ENCODE data around the gene TSPAN2. TPM values are rescaled to one million over a fixed set of nuclear protein-coding genes. Genes with fewer than 3 reads are reported as not detected.

Gene TSPAN2
- total RNA-seq, 2 donors from 2014 or later, result 0.43 to 1.0 TPM

DNA sequence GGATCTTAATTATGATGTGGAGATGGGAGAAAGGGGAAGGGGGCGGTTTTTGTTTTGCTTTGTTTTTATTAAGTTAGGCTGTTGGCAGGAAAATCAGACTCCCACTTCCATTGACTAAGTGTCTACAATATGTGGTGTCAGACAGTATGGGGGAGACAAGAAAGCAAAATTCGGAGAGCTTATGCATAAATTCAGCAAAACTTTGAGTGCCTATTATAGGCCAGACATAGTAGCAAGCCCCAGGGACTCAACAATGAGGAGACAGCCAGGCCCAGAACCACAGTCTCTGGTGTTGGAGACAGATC lies 835 bp upstream of the TSPAN2 start:
- no peaks in the 10 kb centered on the region for H3K36me3 Mint-ChIP-seq
- no peak for ATAC-seq
- H3K27ac Mint-ChIP-seq, result no peak overlapping the region
- H3K9me3 Mint-ChIP-seq, result peaks cover 0 to 7% of the 10 kb centered on the region in 2 donors
- no peak for DNase-seq (ENCODE audit: low spot score in 2 of 2)

- no peaks in the 10 kb centered on the region for H3K36me3 Mint-ChIP-seq
- H3K9me3 Mint-ChIP-seq, result peaks cover 0 to 7% of the 10 kb centered on the region in 2 donors
- no peak for ATAC-seq
- DNase-seq (ENCODE audit: low spot score in 2 of 2), result no peak
- peak overlapping the region in 1 of 2 donors; percentile 33 for H3K27ac Mint-ChIP-seq
These were observed 358 bp downstream of the TSPAN2 start for GRCh38 chr1:115088871-115089419.

GRCh38 chr1:115088115-115088778 lies 1.1 kb downstream of the TSPAN2 start:
- Mint-ChIP-seq H3K9me3 (peaks cover 0 to 7% of the 10 kb centered on the region in 2 donors), H3K36me3 (no peaks in the 10 kb centered on the region), H3K27ac (peak overlapping the region in 1 of 2 donors; percentile 33)
- no peak for ATAC-seq
- no peak for DNase-seq (ENCODE audit: low spot score in 2 of 2)

DNA sequence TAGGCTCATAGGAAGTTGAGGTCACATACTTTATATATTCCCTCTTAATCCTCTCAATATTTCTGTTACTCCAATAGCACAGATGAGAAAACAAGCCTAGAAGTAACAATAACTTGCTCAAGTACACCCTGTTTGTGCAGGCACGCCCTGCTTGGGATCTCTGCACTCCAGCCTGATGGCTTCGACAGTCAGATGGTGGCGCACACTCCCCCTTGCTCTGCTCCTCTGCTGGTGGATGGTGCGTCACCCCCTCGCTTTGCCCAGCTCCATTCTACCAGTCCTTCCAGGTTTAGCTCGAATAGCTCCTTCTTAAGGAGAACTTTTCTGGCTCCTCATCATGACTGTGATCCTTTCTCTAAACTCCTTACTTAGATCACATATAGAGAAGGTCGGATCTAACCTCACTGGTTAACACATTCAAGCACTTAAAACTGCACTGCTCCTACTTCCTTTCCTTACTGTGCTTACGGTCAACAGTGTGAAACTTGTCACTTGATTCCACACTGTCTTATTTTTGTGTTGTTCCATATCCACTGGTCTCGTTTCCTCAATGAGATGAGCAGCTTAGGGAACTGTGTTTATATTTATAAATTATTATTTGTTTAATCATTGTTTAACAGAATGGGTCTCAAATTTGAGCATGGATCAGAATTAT lies 3.0 kb downstream of the TSPAN2 start:
- Mint-ChIP-seq H3K27ac (no peak overlapping the region), H3K36me3 (no peaks in the 10 kb centered on the region), H3K9me3 (peaks cover 0 to 1% of the 10 kb centered on the region in 2 donors)
- ATAC-seq (no peak), DNase-seq (ENCODE audit: low spot score in 2 of 2) (no peak)

DNA sequence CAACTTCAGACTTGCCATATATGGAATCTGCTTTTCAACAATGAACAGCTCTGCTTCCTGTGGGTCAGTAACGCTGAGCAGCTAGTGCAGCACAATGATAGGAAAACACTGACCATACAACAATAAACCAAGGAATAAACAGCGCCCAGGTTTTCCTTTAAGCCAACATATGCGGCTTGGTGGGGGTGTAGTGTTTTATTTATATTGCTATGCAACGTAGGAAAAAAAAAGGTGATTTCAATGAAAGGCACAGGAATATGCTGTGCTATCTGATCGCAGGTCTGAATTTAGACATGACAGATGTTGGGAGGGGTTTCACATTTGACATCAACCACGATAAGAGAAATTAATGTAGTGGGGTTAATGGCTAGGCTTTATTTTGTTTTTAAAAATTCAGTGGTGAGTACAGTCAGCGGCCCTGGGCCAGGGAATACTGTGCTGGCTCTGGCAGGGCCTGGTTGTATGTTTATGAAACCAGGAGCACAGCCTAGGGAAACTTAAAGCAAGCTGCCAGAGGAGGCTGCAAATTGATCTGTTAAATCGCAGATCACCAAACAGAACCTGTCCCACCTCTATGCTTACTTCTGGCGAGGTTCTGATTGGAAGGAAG lies 4.3 kb downstream of the TSPAN2 start:
- no peaks in the 10 kb centered on the region for H3K36me3 Mint-ChIP-seq
- H3K27ac Mint-ChIP-seq, result no peak overlapping the region
- ATAC-seq, result no peak
- H3K9me3 Mint-ChIP-seq, result no peaks in the 10 kb centered on the region
- DNase-seq (ENCODE audit: low spot score in 2 of 2), result no peak

DNA sequence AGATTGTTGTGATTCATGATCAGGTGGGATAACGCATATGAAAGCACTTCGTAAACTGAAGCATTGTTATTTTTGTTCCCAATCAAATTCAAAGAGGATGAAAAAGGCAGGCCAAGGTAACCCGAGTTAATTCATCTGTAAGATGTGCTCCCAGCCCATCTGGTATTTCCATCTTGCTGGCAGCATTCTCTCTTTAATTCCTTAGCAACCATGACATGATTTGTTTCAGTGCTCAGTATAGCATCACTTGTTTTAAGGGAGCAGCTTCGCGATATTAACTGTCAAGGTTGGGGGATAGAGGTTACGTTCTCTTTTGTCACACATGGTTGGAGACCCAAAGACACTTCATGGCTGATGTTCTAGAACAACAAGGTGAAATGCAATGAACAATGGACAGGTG lies 6.4 kb downstream of the TSPAN2 start:
- H3K36me3 Mint-ChIP-seq, result no peaks in the 10 kb centered on the region
- ATAC-seq, result no peak
- no peak overlapping the region for H3K27ac Mint-ChIP-seq
- DNase-seq (ENCODE audit: low spot score in 2 of 2), result no peak
- no peaks in the 10 kb centered on the region for H3K9me3 Mint-ChIP-seq

- ATAC-seq (no peak), DNase-seq (ENCODE audit: low spot score in 2 of 2) (no peak)
- H3K27ac Mint-ChIP-seq, result no peak overlapping the region
- no peaks in the 10 kb centered on the region for H3K36me3 Mint-ChIP-seq
- no peaks in the 10 kb centered on the region for H3K9me3 Mint-ChIP-seq
These were observed 10.6 kb downstream of the TSPAN2 start for GRCh38 chr1:115078708-115079107.

- Mint-ChIP-seq H3K36me3 (no peaks in the 10 kb centered on the region), H3K27ac (no peak overlapping the region), H3K9me3 (no peaks in the 10 kb centered on the region)
- no peak for ATAC-seq
- DNase-seq (ENCODE audit: low spot score in 2 of 2), result no peak
These were observed 11.3 kb downstream of the TSPAN2 start for GRCh38 chr1:115077984-115078330.

GRCh38 chr1:115077286-115077983 lies 11.9 kb downstream of the TSPAN2 start:
- no peak overlapping the region for H3K27ac Mint-ChIP-seq
- H3K9me3 Mint-ChIP-seq, result no peaks in the 10 kb centered on the region
- DNase-seq (ENCODE audit: low spot score in 2 of 2), result no peak
- ATAC-seq, result no peak
- H3K36me3 Mint-ChIP-seq, result no peaks in the 10 kb centered on the region

DNA sequence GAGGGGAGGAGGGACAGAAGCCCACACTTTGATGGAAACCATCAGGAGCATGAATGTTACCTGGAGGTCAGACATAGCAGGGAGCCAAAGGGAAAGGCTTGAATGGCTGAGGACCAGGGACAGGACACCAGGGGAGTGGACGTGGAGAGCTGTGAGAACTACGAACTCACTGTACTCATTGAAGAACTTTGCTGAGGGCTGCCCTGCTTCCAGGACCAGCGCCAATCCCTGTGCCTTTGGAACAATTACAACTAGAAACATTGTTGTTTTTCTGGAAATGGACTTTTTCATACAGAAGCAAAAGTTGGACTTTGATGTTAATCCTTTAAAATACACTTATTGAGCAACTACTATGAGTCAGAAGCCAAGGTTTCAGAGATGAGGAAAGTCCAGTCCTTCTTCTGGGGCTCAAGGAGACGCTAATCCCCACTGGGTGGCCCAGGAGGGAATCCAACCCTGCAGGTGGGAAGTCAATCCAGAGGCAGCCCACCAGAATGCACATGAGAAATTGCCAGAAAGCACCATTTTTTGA lies 12.9 kb downstream of the TSPAN2 start:
- ATAC-seq (no peak), DNase-seq (ENCODE audit: low spot score in 2 of 2) (no peak)
- Mint-ChIP-seq H3K27ac (no peak overlapping the region), H3K9me3 (no peaks in the 10 kb centered on the region), H3K36me3 (no peaks in the 10 kb centered on the region)

DNA sequence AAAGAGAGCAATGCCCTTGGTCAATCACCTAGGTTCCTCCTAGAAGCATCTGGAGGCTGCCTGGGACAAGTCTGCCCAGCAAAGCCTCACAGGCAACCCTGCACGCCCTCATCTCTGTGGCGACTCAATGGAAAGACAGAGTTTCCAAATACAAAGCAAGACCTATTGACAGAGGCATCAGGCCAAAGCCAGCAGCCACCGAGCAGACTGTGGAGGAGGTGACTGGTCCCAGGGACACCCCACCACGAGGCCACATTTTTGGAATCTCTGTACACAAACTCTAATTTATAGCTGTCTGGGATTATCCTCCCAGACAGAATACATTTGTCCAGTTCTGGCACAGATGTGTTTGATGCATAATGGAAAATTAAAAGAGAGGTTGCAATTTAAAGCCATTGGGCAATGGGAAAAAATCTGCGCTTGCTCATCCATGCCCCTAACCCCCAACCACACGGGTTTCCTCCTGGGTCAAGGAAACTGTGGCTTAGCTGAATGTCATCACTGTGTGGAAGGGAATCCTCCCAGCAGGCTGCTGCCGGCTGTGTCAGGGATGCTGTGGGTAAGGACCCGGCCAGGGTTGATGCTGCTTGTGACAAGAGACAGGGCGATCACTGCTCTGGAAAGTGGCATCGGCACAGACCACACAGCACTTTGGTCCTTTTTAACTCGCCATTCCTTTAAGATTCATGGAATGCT lies 14.3 kb downstream of the TSPAN2 start:
- DNase-seq (ENCODE audit: low spot score in 2 of 2) (no peak), ATAC-seq (peak in 1 of 2 donors; percentile 40)
- Mint-ChIP-seq H3K36me3 (no peaks in the 10 kb centered on the region), H3K27ac (no peak overlapping the region), H3K9me3 (no peaks in the 10 kb centered on the region)

DNA sequence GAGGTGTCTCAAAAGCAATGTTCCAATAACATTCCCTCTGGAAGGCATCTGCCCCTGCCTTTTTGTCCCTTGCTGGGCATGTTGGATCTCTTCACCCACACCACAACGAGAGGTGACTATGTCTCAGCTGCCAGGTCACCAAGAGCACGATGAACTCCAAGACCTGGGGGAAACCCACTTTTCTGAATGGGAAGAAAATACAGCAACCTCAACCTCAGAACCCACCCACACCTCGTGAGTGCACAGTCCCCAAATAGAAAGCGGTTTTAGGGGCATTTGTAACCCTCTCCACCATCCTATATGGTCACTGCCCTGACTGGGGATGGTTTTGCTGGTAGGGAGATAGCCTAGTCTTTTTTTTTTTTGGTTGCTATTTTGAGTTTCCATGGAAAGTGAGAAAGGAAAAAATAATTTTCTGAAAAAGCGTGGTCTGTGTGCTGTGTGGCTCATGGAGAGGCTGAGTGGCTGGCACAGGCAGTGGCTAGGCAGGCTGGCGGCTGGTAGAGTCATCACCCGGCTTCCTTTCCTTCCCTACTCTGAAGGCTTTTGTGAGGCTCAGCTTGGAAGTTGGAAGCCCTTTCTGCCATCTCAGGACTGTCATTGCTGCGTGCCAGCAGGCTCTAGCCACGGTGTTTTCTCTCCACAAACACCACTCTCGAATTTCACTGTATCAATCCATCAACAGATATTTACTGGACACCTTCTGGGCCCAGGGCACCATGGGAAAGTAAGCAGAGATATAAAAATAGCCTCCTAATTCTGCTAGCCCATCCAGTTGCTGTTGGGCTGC lies 15.8 kb downstream of the TSPAN2 start:
- no peaks in the 10 kb centered on the region for H3K36me3 Mint-ChIP-seq
- DNase-seq (ENCODE audit: low spot score in 2 of 2), result no peak
- ATAC-seq, result peak in 1 of 2 donors; percentile 81
- H3K9me3 Mint-ChIP-seq, result no peaks in the 10 kb centered on the region
- H3K27ac Mint-ChIP-seq, result no peak overlapping the region

- DNase-seq (ENCODE audit: low spot score in 2 of 2), result no peak
- Mint-ChIP-seq H3K9me3 (no peaks in the 10 kb centered on the region), H3K36me3 (no peaks in the 10 kb centered on the region), H3K27ac (no peak overlapping the region)
- no peak for ATAC-seq
These were observed 18.2 kb downstream of the TSPAN2 start for GRCh38 chr1:115071012-115071664.

GRCh38 chr1:115069659-115070308 lies 19.5 kb downstream of the TSPAN2 start:
- ATAC-seq (no peak), DNase-seq (ENCODE audit: low spot score in 2 of 2) (no peak)
- H3K36me3 Mint-ChIP-seq, result no peaks in the 10 kb centered on the region
- H3K27ac Mint-ChIP-seq, result no peak overlapping the region
- H3K9me3 Mint-ChIP-seq, result no peaks in the 10 kb centered on the region
